HepG2 (cell line): ENCODE results near the gene ZNF385B. TPM values are rescaled to one million over a fixed set of nuclear protein-coding genes. Genes with fewer than 3 reads are reported as not detected.

Source experiments
- ATAC-seq: fragments of 200-7000 bp; cut with Tn5 transposase; 3 replicates; pipeline ENCODE4 v1.9.1; 2020; ENCODE audit warnings: mild to moderate bottlenecking, moderate library complexity
- BruUV-seq: library from RNA; stranded (reverse); fragments of 400-500 nt; replicated peaks from 2 replicates; lab custom pipeline; 2021; lab: Mats Ljungman, UMichigan
- CTCF ChIA-PET: fragments of 300-600 bp; formaldehyde crosslinking; extraction: SDS; loops from one replicate; lab custom pipeline; 2021; ENCODE audit warnings: low total read pairs, inconsistent platforms, low intra/inter-chr PET ratio; lab: Yijun Ruan, JAX
- POLR2A ChIA-PET: fragments of 350-600 bp; sonication (Branson Sonifier 250); formaldehyde crosslinking; loops from one replicate; lab custom pipeline; 2020; ENCODE audit warnings: antibody characterized with exemption, inconsistent platforms; lab: Yijun Ruan, JAX
- DNase-seq: peaks from one replicate; pipeline ENCODE4 v3.0.0-alpha.2; 2015; ENCODE audit warnings: low spot score
- FAIRE-seq: peaks from 3 replicates; lab custom pipeline; 2011; peaks lifted over from hg19 to GRCh38; lab: Jason Lieb, UNC
- H2AFZ ChIP-seq: one replicate; pipeline ENCODE4 v1.6.1; 2011; ENCODE audit warnings: low read length, inconsistent platforms
- H3K27ac ChIP-seq: fragments of 300-600 bp; 3 replicates; pipeline ENCODE4 v1.8.0; 2011; ENCODE audit warnings: mixed run types, mild to moderate bottlenecking, mixed read lengths, low read length, inconsistent platforms; ENCODE audit not compliant: insufficient read depth; ENCODE audit errors: extremely low read length
- H3K27me3 ChIP-seq, 2 experiments: fragments of 200-600 bp in 1 of 2; 2 replicates in 1 of 2; 3 replicates in 1 of 2; pipeline versions ENCODE4 v1.6.0 to v1.8.0; 2011; ENCODE audit warnings: low read length in 2 of 2, mild to moderate bottlenecking in 2 of 2, moderate library complexity in 2 of 2, inconsistent platforms in 1 of 2; ENCODE audit not compliant: insufficient read depth in 2 of 2, control insufficient read depth in 1 of 2
- H3K36me3 ChIP-seq, 2 experiments: fragments of 200-600 bp in 1 of 2; replicated peaks in 1 of 2; 2 replicates in 1 of 2; 3 replicates in 1 of 2; pipeline versions ENCODE4 v1.5.1 to v1.8.0; 2011; ENCODE audit warnings: low read length in 2 of 2, inconsistent platforms in 1 of 2; ENCODE audit not compliant: insufficient read depth in 2 of 2, control insufficient read depth in 1 of 2
- H3K4me1 ChIP-seq: 2 replicates; pipeline ENCODE4 v1.5.1; 2012; ENCODE audit warnings: low read length, inconsistent platforms; ENCODE audit not compliant: insufficient read depth
- H3K4me2 ChIP-seq: 2 replicates; pipeline ENCODE4 v1.6.0; 2011; ENCODE audit warnings: low read depth, low read length, inconsistent platforms
- H3K4me3 ChIP-seq, 3 experiments: fragments of 200-600 bp in 1 of 3; sonication (generic), shearing (Covaris generic) in 1 of 3; replicated peaks in 1 of 3; 2 replicates each; pipeline ENCODE4 v1.5.1; 2011 to 2016; ENCODE audit warnings: low read length in 3 of 3, inconsistent platforms in 2 of 3, low read depth in 2 of 3, mild to moderate bottlenecking in 2 of 3, control low read depth in 1 of 3, mixed read lengths in 1 of 3; ENCODE audit not compliant: insufficient read depth in 1 of 3
- H3K79me2 ChIP-seq: one replicate; pipeline ENCODE4 v1.6.1; 2011; ENCODE audit warnings: low read length, inconsistent platforms; ENCODE audit not compliant: insufficient read depth
- H3K9ac ChIP-seq: 2 replicates; pipeline ENCODE4 v1.6.0; 2011; ENCODE audit warnings: mild to moderate bottlenecking, low read depth, low read length, inconsistent platforms; ENCODE audit not compliant: insufficient read depth
- H3K9me3 ChIP-seq: 2 replicates; pipeline ENCODE4 v1.5.1; 2012; ENCODE audit warnings: mild to moderate bottlenecking, low read length
- H4K20me1 ChIP-seq: 2 replicates; pipeline ENCODE4 v1.6.0; 2011; ENCODE audit warnings: inconsistent platforms, mild to moderate bottlenecking, low read length, moderate library complexity; ENCODE audit not compliant: insufficient read depth
- MAFF ChIP-seq: IDR thresholded peaks from 2 replicates; pipeline ENCODE4 v1.6.1; 2011; ENCODE audit warnings: low read depth, low read length, improper control_type of control experiment
- MAFK ChIP-seq, 2 experiments: IDR thresholded peaks in 1 of 2; conservative IDR thresholded peaks in 1 of 2; 2 replicates each; pipeline ENCODE4 v1.6.1; 2011; ENCODE audit warnings: improper control_type of control experiment in 2 of 2, low read length in 2 of 2
- POGZ ChIP-seq: sonication (generic); formaldehyde crosslinking; IDR thresholded peaks from 2 replicates; pipeline ENCODE4 v1.4.0; 2020; ENCODE audit warnings: mild to moderate bottlenecking, missing genetic modification reagents
- RFX3 ChIP-seq: IDR thresholded peaks from 2 replicates; pipeline ENCODE4 v1.6.1; 2016; ENCODE audit warnings: missing biosample characterization, missing genetic modification reagents
- RNF2 ChIP-seq: fragments of 450-650 bp; conservative IDR thresholded peaks from 2 replicates; pipeline ENCODE4 v1.6.1; 2016; ENCODE audit warnings: low read depth
- STAG1 ChIP-seq: sonication (generic); formaldehyde crosslinking; IDR thresholded peaks from 2 replicates; pipeline ENCODE4 v1.4.0; 2020; ENCODE audit warnings: missing genetic modification reagents
- ZBTB37 ChIP-seq: sonication (generic); formaldehyde crosslinking; IDR thresholded peaks from 2 replicates; pipeline ENCODE4 v1.4.0; 2020; ENCODE audit warnings: mild to moderate bottlenecking, missing genetic modification reagents
- ZNF160 ChIP-seq: sonication (generic); formaldehyde crosslinking; IDR thresholded peaks from 2 replicates; pipeline ENCODE4 v1.8.0; 2022; ENCODE audit warnings: mild to moderate bottlenecking, inconsistent platforms, missing genetic modification reagents
- ZNF234 ChIP-seq: sonication (generic); formaldehyde crosslinking; conservative IDR thresholded peaks from 2 replicates; pipeline ENCODE4 v1.5.1; 2020; ENCODE audit warnings: mild to moderate bottlenecking, missing genetic modification reagents
- WGBS: methylation state at CpG from one replicate; pipeline ENCODE4 v1.1.6; 2017; ENCODE audit warnings: low lambda C conversion rate; 5-methylcytosine and 5-hydroxymethylcytosine counted together
- in situ Hi-C: cut with HindIII; loops from 2 replicates; pipeline ENCODE4 v1.10.0; 2017; ENCODE audit warnings: low pct_unique_long_range_greater_than_20kb; ENCODE audit not compliant: extremely low pct_ligation_motif_present
- intact Hi-C: fragments of 100-400 bp; cut with micrococcal nuclease; formaldehyde crosslinking; loops from one replicate; pipeline ENCODE4 v1.10.0; 2022; ENCODE audit not compliant: unreplicated experiment
- polyA plus RNA-seq, 8 experiments: library from polyadenylated mRNA; depleted of rRNA in 3 of 8; stranded (reverse) in 7 of 8; unstranded in 1 of 8; fragments of >200 nt; fragmentation: Illumina TruSeq in 4 of 8; extraction: Trizol in 4 of 8; gene quantifications; 2 replicates each; pipeline versions ENCODE4 v1.2.1 to v1.2.3, GENCODE V29; 2011 to 2016; ENCODE audit warnings: low read depth in 4 of 8, missing spikeins in 1 of 8, mixed read lengths in 1 of 8; ENCODE audit not compliant: insufficient read depth in 1 of 8
- total RNA-seq, 5 experiments: library from RNA; depleted of rRNA; stranded (reverse); fragments of >200 nt; fragmentation: Illumina TruSeq; extraction: Trizol; gene quantifications; 2 replicates each; pipeline ENCODE4 v1.2.3, GENCODE V29; 2016; ENCODE audit warnings: low read depth in 1 of 5

ZNF385B gene
- total and polyA plus RNA-seq, 2 of the 13 experiments (the other 11 are each of a cell fraction or from before 2014, with no cell fraction given), result 3.3 to 6.7 TPM

- intact Hi-C loops, result loop anchor here (10.0 kb wide), 1 partner anchor 197 kb away; no protein-coding TSS in a partner anchor
- WGBS, result 0% methylated on average over 1 of the region's 1 CpG
- FAIRE-seq, result no peak
Observed at GRCh38 chr2:179447839-179448447, 413.5 kb downstream of the ZNF385B start.

GRCh38 chr2:179447421-179447820, 414.0 kb downstream of the ZNF385B start:
- H2AFZ ChIP-seq, result no peak overlapping the region
- no peak for ATAC-seq
- H3K4me2 ChIP-seq, result no peak overlapping the region
- no peak for DNase-seq
- intact Hi-C loops (loop anchor here (10.0 kb wide), 1 partner anchor 197 kb away; no protein-coding TSS in a partner anchor), in situ Hi-C loops (no loop called here)
- H3K9ac ChIP-seq, result no peak overlapping the region
- no peak overlapping the region for H3K27ac ChIP-seq
- H4K20me1 ChIP-seq, result no peaks in the 10 kb centered on the region
- no peaks in the 10 kb centered on the region for H3K4me1 ChIP-seq
- TF ChIP-seq POGZ (CRISPR knock-in tag), result no peak
- TF ChIP-seq ZNF234 (CRISPR knock-in tag), result no peak
- TF ChIP-seq ZNF160 (CRISPR knock-in tag), result no peak
- no peak for TF ChIP-seq ZBTB37 (CRISPR knock-in tag)
- ChIA-PET CTCF (no interaction called here), POLR2A (no interaction called here)
- H3K27me3 ChIP-seq, result no peaks in the 10 kb centered on the region
- BruUV-seq, result no TSS peak
- H3K9me3 ChIP-seq, result no peaks in the 10 kb centered on the region
- H3K36me3 ChIP-seq, result no peaks in the 10 kb centered on the region
- no peak overlapping the region for H3K4me3 ChIP-seq
- no peaks in the 10 kb centered on the region for H3K79me2 ChIP-seq
- FAIRE-seq, result no peak

More at GRCh38 chr2:179447839-179448447, 413.5 kb downstream of the ZNF385B start:
- H3K4me3 ChIP-seq, result no peak overlapping the region
- H3K9me3 ChIP-seq, result no peaks in the 10 kb centered on the region
- TF ChIP-seq MAFF, result peak; percentile 54
- peak; percentile 71 to 76 for TF ChIP-seq MAFK (conservative IDR thresholded peaks at IDR 0.05 in 1 of 2, IDR thresholded peaks at IDR 0.05 in 1 of 2; ENCODE audit: low read length in 2 of 2)
- no peak for TF ChIP-seq RNF2
- TF ChIP-seq RFX3 (CRISPR knock-in tag), result no peak
- TF ChIP-seq STAG1 (CRISPR knock-in tag), result peak; percentile 28
- TF ChIP-seq, all 625 proteins: peak for 3
- CTCF ChIA-PET, result no interaction called here
- Histone ChIP-seq H3K36me3 (no peaks in the 10 kb centered on the region), H3K27ac (no peak overlapping the region), H4K20me1 (no peaks in the 10 kb centered on the region), H3K9ac (no peak overlapping the region), H3K4me2 (no peak overlapping the region), H2AFZ (no peak overlapping the region), H3K4me1 (no peaks in the 10 kb centered on the region), H3K79me2 (no peaks in the 10 kb centered on the region), H3K27me3 (no peaks in the 10 kb centered on the region)
- DNase-seq (no peak), ATAC-seq (no peak)
- no TSS peak for BruUV-seq
- in situ Hi-C loops, result no loop called here
- POLR2A ChIA-PET, result no interaction called here
